Activated naive CD4-positive, alpha-beta T cell treated with anti-CD3 and anti-CD28 coated beads for 36 hours (primary cell): ENCODE data around the gene PROM2. TPM values are rescaled to one million over a fixed set of nuclear protein-coding genes. Genes with fewer than 3 reads are reported as not detected.

Experiments used
- CTCF ChIA-PET: fragments of 350-600 bp; sonication (Branson Sonifier 250); formaldehyde crosslinking; loops from one replicate; lab custom pipeline; 2021; ENCODE audit warnings: antibody characterized with exemption; lab: Charles Lee
- DNase-seq: peaks from one replicate; pipeline ENCODE4 v3.0.0-alpha.2; 2020
- H3K27ac Mint-ChIP-seq: one replicate; pipeline ENCODE4 v1.8.0; 2021; ENCODE audit warnings: mild to moderate bottlenecking, mixed read lengths
- H3K27me3 Mint-ChIP-seq: one replicate; pipeline ENCODE4 v1.8.0; 2021; ENCODE audit warnings: low read depth, mixed read lengths
- H3K36me3 Mint-ChIP-seq: one replicate; pipeline ENCODE4 v1.8.0; 2021; ENCODE audit warnings: low read depth, mixed read lengths
- H3K4me1 Mint-ChIP-seq: one replicate; pipeline ENCODE4 v1.8.0; 2021; ENCODE audit warnings: low read depth, mixed read lengths
- H3K4me3 Mint-ChIP-seq: one replicate; pipeline ENCODE4 v1.8.0; 2021; ENCODE audit warnings: mild to moderate bottlenecking, moderate library complexity, mixed read lengths
- H3K9me3 Mint-ChIP-seq: one replicate; pipeline ENCODE4 v1.8.0; 2021; ENCODE audit warnings: mixed read lengths
- intact Hi-C: fragments of 100-400 bp; cut with micrococcal nuclease; formaldehyde crosslinking; loops from one replicate; pipeline ENCODE4 v1.15.1; 2023
- total RNA-seq, 2 experiments: library from RNA; stranded (reverse); gene quantifications; one replicate each; pipeline ENCODE4 v1.2.3, GENCODE V29; 2021

PROM2 gene
- total RNA-seq, 2 experiments from 2014 or later: 0.45 to 0.89 TPM

- Mint-ChIP-seq H3K36me3 (no peaks in the 10 kb centered on the region), H3K27me3 (no peaks in the 10 kb centered on the region), H3K4me1 (no peaks in the 10 kb centered on the region), H3K4me3 (no peak overlapping the region), H3K9me3 (no peaks in the 10 kb centered on the region), H3K27ac (no peak overlapping the region)
- DNase-seq: no peak
- CTCF ChIA-PET: no interaction called here
- intact Hi-C loops: no loop called here
Measured at GRCh38 chr2:95279435-95280035, 5.3 kb downstream of the PROM2 start.

GRCh38 chr2:95281071-95281470 lies 6.8 kb downstream of the PROM2 start:
- H3K4me1 Mint-ChIP-seq: no peaks in the 10 kb centered on the region
- no peaks in the 10 kb centered on the region for H3K27me3 Mint-ChIP-seq
- H3K9me3 Mint-ChIP-seq: no peaks in the 10 kb centered on the region
- no peak overlapping the region for H3K4me3 Mint-ChIP-seq
- CTCF ChIA-PET: no interaction called here
- H3K27ac Mint-ChIP-seq: no peak overlapping the region
- no peak for DNase-seq
- intact Hi-C loops: no loop called here
- H3K36me3 Mint-ChIP-seq: no peaks in the 10 kb centered on the region

DNA sequence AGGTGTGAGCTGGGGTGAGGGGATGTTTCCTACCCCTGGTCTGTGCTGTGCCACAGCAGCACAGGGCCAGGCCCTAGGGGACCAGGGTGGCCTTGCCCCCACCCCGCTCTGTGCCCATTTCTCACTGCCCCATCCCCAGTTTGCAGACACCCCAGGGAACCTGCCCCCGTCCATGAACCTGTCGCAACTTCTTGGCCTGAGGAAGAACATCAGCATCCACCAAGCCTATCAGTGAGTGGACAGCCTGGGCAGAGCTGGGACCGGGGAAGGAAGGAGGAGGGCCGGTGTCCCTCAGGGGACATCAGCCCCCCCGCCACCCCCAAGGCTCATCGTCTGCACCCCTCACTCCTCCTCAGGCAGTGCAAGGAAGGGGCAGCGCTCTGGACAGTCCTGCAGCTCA lies 7.5 kb downstream of the PROM2 start:
- Mint-ChIP-seq H3K4me3 (no peak overlapping the region), H3K36me3 (no peaks in the 10 kb centered on the region), H3K27ac (no peak overlapping the region), H3K9me3 (no peaks in the 10 kb centered on the region), H3K4me1 (no peaks in the 10 kb centered on the region), H3K27me3 (no peaks in the 10 kb centered on the region)
- intact Hi-C loops: no loop called here
- CTCF ChIA-PET: no interaction called here
- no peak for DNase-seq

DNA sequence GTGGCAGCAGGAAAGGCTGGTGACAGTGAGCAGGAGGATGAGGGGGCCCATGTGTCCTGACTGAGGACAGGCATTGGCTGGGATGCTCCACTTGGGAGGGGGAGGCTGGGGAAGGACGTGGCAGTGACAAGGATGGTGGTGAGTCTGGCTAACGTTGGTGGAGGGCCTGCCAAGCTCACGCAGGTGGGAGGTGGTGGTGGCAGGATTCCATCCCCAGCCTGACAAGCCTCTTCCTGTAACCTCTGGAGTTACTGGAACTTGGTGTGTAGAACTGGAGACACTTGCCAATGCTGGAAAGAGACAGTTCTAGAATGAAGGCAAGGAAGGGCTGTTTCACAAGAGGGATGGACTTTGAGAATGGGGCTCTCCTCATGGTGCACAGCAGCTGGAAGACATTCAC lies 8.2 kb downstream of the PROM2 start:
- Mint-ChIP-seq H3K27ac (no peak overlapping the region), H3K4me3 (no peak overlapping the region), H3K9me3 (no peaks in the 10 kb centered on the region), H3K27me3 (no peaks in the 10 kb centered on the region), H3K36me3 (no peaks in the 10 kb centered on the region), H3K4me1 (no peaks in the 10 kb centered on the region)
- no peak for DNase-seq
- CTCF ChIA-PET: no interaction called here
- intact Hi-C loops: no loop called here

- no peaks in the 10 kb centered on the region for H3K9me3 Mint-ChIP-seq
- H3K27me3 Mint-ChIP-seq: no peaks in the 10 kb centered on the region
- no peak overlapping the region for H3K4me3 Mint-ChIP-seq
- intact Hi-C loops: no loop called here
- H3K27ac Mint-ChIP-seq: no peak overlapping the region
- DNase-seq: no peak
- H3K4me1 Mint-ChIP-seq: no peaks in the 10 kb centered on the region
- H3K36me3 Mint-ChIP-seq: no peaks in the 10 kb centered on the region
- CTCF ChIA-PET: no interaction called here
Measured at GRCh38 chr2:95283562-95283961, 9.3 kb downstream of the PROM2 start.

DNA sequence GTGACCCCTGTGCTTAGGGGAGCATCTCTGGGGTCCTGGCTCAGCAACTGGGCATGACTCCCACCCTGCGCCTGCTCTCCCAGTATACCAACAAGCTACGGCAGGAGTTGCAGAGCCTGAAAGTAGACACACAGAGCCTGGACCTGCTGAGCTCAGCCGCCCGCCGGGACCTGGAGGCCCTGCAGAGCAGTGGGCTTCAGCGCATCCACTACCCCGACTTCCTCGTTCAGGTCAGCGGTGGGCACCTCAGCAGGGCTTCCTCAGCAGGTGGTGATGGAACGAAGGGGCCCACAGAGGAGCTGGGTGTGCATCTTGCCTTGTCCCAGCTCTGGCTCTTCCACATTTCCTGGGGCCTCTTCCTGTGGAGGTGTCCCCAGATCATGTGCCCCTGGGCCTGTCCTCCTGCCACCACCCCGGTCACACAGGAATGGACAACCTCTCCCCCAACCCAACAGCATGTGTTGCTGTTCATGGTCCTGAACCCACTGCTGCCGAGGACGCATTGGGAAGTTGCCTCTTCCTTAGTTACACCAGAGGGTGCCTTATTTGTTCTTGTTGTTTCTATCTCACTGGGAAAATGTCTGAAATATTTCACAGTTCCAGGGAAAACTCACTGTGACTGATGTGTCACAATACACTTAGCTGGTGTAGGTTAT lies 10.8 kb downstream of the PROM2 start:
- H3K27ac Mint-ChIP-seq: no peak overlapping the region
- H3K27me3 Mint-ChIP-seq: no peaks in the 10 kb centered on the region
- peaks cover under 1% of the 10 kb centered on the region for H3K9me3 Mint-ChIP-seq
- no peaks in the 10 kb centered on the region for H3K36me3 Mint-ChIP-seq
- no peak for DNase-seq
- H3K4me3 Mint-ChIP-seq: no peak overlapping the region
- H3K4me1 Mint-ChIP-seq: no peaks in the 10 kb centered on the region
- CTCF ChIA-PET: no interaction called here
- intact Hi-C loops: no loop called here

DNA sequence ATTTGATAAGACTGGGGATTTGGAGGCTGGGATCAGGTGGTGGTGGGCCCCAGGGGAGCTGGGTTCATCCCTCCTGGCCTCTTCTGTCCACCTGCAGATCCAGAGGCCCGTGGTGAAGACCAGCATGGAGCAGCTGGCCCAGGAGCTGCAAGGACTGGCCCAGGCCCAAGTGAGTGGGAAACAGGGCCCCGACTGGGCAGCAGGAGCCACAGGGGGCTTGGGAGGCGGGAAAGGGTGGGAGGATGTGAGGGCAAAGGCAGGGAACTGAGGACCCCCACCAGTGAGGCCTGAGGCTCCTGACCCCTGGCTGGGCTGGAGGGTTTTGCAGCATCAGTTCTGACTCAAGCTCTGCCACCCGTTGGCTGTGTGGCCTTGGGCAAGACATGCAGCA lies 11.3 kb downstream of the PROM2 start:
- Mint-ChIP-seq H3K27ac (no peak overlapping the region), H3K4me3 (no peak overlapping the region), H3K36me3 (no peaks in the 10 kb centered on the region), H3K4me1 (no peaks in the 10 kb centered on the region), H3K9me3 (peaks cover 6% of the 10 kb centered on the region), H3K27me3 (no peaks in the 10 kb centered on the region)
- DNase-seq: no peak
- intact Hi-C loops: no loop called here
- CTCF ChIA-PET: no interaction called here

- no peaks in the 10 kb centered on the region for H3K36me3 Mint-ChIP-seq
- H3K4me3 Mint-ChIP-seq: no peak overlapping the region
- no peak overlapping the region for H3K27ac Mint-ChIP-seq
- H3K9me3 Mint-ChIP-seq: peaks cover 15% of the 10 kb centered on the region
- CTCF ChIA-PET: no interaction called here
- no peak for DNase-seq
- H3K4me1 Mint-ChIP-seq: no peaks in the 10 kb centered on the region
- no peaks in the 10 kb centered on the region for H3K27me3 Mint-ChIP-seq
- intact Hi-C loops: no loop called here
Measured at GRCh38 chr2:95287336-95287735, 13.1 kb downstream of the PROM2 start.

DNA sequence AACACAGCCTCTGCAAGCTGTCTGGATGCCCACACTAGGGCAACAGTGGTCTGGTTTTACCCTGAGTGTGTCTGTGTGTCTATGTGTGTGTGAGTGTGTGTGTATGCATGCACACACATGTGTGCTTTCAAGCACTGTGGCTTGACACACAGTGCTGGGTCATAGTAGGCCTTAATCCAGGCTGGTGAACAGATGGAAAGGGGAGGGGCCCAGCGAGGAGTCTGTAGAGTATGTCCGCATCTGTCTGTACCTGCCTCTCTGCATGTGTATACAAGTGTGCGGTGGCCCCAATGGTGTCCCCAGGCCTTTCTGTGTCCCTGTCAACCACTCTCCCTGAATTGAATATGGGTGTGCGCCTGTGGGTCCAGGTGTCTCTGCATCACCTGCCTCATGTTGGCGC lies 13.6 kb downstream of the PROM2 start:
- no peaks in the 10 kb centered on the region for H3K36me3 Mint-ChIP-seq
- intact Hi-C loops: no loop called here

DNA sequence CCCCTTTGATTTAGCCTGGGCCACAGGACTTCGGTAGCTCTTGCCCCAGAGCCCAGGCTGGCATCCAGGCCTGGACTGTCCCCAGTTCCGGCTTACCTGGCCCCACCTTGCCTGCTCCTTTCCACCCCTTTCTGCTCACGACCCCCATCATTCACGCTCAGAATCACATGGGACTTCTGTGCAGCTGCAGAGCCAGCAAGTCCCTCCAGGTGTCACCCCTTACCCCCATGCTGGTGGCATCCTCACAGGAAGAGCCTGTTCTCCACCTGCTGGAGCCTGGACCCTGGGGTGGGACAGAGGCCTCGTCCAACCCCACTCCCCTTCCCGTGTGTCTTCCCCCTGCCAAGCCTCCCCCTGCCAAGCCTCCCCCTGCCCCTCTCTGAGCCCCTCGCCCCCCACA lies 15.0 kb downstream of the PROM2 start:
- H3K27ac Mint-ChIP-seq: no peak overlapping the region
- H3K4me3 Mint-ChIP-seq: no peak overlapping the region
- intact Hi-C loops: no loop called here
- CTCF ChIA-PET: interaction anchor here (1.3 kb wide), 1 partner anchor 58 kb away, joined by 3 read pairs; no protein-coding TSS in a partner anchor
- no peaks in the 10 kb centered on the region for H3K27me3 Mint-ChIP-seq
- no peak for DNase-seq
- peaks cover 15% of the 10 kb centered on the region for H3K9me3 Mint-ChIP-seq
- no peaks in the 10 kb centered on the region for H3K4me1 Mint-ChIP-seq
- H3K36me3 Mint-ChIP-seq: no peaks in the 10 kb centered on the region

More for the DNA sequence above, 13.6 kb downstream of the PROM2 start:
- no peak overlapping the region for H3K27ac Mint-ChIP-seq
- no peak for DNase-seq
- CTCF ChIA-PET: no interaction called here
- no peak overlapping the region for H3K4me3 Mint-ChIP-seq
- no peaks in the 10 kb centered on the region for H3K4me1 Mint-ChIP-seq
- H3K9me3 Mint-ChIP-seq: peaks cover 15% of the 10 kb centered on the region
- H3K27me3 Mint-ChIP-seq: no peaks in the 10 kb centered on the region

DNA sequence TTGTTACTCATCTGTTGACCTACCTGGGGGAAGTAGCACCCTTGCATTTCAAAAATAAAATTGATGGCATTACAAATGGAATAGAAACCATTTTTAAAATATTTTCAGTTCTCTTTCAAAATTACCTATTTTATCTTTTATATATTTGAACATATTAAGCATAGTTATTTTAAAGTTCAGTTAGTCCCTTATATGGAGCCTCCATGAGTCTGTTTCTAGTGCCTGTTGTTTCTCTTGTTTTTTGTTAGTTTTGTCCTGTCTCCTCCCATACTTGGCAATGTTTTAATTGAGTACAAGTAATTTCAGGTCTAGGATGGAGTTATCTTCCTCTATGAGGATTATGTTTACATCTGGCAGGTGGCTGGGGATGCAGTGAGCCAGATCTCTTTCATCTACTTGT lies 17.0 kb downstream of the PROM2 start:
- peaks cover 15% of the 10 kb centered on the region for H3K9me3 Mint-ChIP-seq
- no peak for DNase-seq
- no peaks in the 10 kb centered on the region for H3K4me1 Mint-ChIP-seq
- H3K36me3 Mint-ChIP-seq: no peaks in the 10 kb centered on the region
- no peak overlapping the region for H3K4me3 Mint-ChIP-seq
- CTCF ChIA-PET: no interaction called here
- peaks cover under 1% of the 10 kb centered on the region for H3K27me3 Mint-ChIP-seq
- H3K27ac Mint-ChIP-seq: no peak overlapping the region
- intact Hi-C loops: no loop called here

- no peak overlapping the region for H3K27ac Mint-ChIP-seq
- no peak overlapping the region for H3K4me3 Mint-ChIP-seq
- H3K9me3 Mint-ChIP-seq: peaks cover 15% of the 10 kb centered on the region
- no peak for DNase-seq
- no peaks in the 10 kb centered on the region for H3K4me1 Mint-ChIP-seq
- peaks cover 2% of the 10 kb centered on the region for H3K27me3 Mint-ChIP-seq
- CTCF ChIA-PET: no interaction called here
- H3K36me3 Mint-ChIP-seq: no peaks in the 10 kb centered on the region
- intact Hi-C loops: no loop called here
Measured at GRCh38 chr2:95292623-95293260, 18.5 kb downstream of the PROM2 start.
